ENCODE results near the gene ADGRA1.

- no peak for TF ChIP-seq CTCF (IDR thresholded peaks at IDR 0.05; ENCODE audit: borderline replicate concordance, extremely low read depth, low read length, poor library complexity, severe bottlenecking)
- no peak for TF ChIP-seq EZH2 (IDR thresholded peaks at IDR 0.05; ENCODE audit: borderline replicate concordance, low read depth, low read length, severe bottlenecking)
Observed at GRCh38 chr10:133113847-133114246, 26.1 kb downstream of the ADGRA1 start.

All from DND-41 (cell line).